ENCODE data around the gene TMEM179.
A peak's percentile ranks its signal among the peaks of the same experiment; 100 is the strongest.
"Not testable (repeated sequence)": the region's sequence is repeated elsewhere in the genome, so short reads cannot be mapped to it uniquely, and the experiment has no call there.

The TMEM179 gene

GRCh38 chr14:104582662-104583061, 21.9 kb downstream of the TMEM179 start:
- peak overlapping the region; percentile 32; the same call in 1 of the 2 replicates for H3K27ac ChIP-seq
- no peak for TF ChIP-seq CTCF (conservative IDR thresholded peaks at IDR 0.05)

GRCh38 chr14:104582005-104582404, 22.6 kb downstream of the TMEM179 start:
- peak overlapping the region; percentile 32; the same call in 1 of the 2 replicates for H3K27ac ChIP-seq
- no peak for TF ChIP-seq CTCF (conservative IDR thresholded peaks at IDR 0.05)

GRCh38 chr14:104581521-104581920, 23.1 kb downstream of the TMEM179 start:
- H3K27ac ChIP-seq: no peak overlapping the region
- TF ChIP-seq CTCF (conservative IDR thresholded peaks at IDR 0.05): no peak

GRCh38 chr14:104580961-104581360, 23.6 kb downstream of the TMEM179 start:
- no peak for TF ChIP-seq CTCF (conservative IDR thresholded peaks at IDR 0.05)
- H3K27ac ChIP-seq: no peak overlapping the region

- not testable (repeated sequence) for H3K27ac ChIP-seq
Measured at GRCh38 chr14:104579939-104580338, 24.6 kb downstream of the TMEM179 start.

GRCh38 chr14:104579507-104579906, 25.1 kb downstream of the TMEM179 start, which contains the start of gene C14orf180:
TSS of gene C14orf180 (plus strand) at chr14:104579764. CDS start at chr14:104586431, 6,667 bp downstream.
- H3K27ac ChIP-seq: no peak within 1 kb of the TSS
- no peak for TF ChIP-seq CTCF (conservative IDR thresholded peaks at IDR 0.05)

- TF ChIP-seq CTCF (conservative IDR thresholded peaks at IDR 0.05): no peak
- no peak overlapping the region for H3K27ac ChIP-seq
Measured at GRCh38 chr14:104578321-104578720, 26.3 kb downstream of the TMEM179 start.

- no peak overlapping the region for H3K27ac ChIP-seq
- TF ChIP-seq CTCF (conservative IDR thresholded peaks at IDR 0.05): no peak
Measured at GRCh38 chr14:104577847-104578301, 26.7 kb downstream of the TMEM179 start.

Measured in VCaP (cell line).